ENCODE measurements around the gene MRGPRX3.

MRGPRX3 gene

GRCh38 chr11:18135308-18135707 is 2.9 kb downstream of the MRGPRX3 start:
- no peak for TF ChIP-seq CTCF (IDR thresholded peaks at IDR 0.05; ENCODE audit: borderline replicate concordance, insufficient read depth, low read depth, low read length)

GRCh38 chr11:18137186-18137800 is 4.9 kb downstream of the MRGPRX3 start:
- TF ChIP-seq CTCF (IDR thresholded peaks at IDR 0.05; ENCODE audit: borderline replicate concordance, insufficient read depth, low read depth, low read length): no peak
- H3K4me3 ChIP-seq (ENCODE audit: low read depth, low read length): no peak overlapping the region

More at GRCh38 chr11:18135308-18135707, 2.9 kb downstream of the MRGPRX3 start:
- no peak overlapping the region for H3K4me3 ChIP-seq (ENCODE audit: low read depth, low read length)

DNA sequence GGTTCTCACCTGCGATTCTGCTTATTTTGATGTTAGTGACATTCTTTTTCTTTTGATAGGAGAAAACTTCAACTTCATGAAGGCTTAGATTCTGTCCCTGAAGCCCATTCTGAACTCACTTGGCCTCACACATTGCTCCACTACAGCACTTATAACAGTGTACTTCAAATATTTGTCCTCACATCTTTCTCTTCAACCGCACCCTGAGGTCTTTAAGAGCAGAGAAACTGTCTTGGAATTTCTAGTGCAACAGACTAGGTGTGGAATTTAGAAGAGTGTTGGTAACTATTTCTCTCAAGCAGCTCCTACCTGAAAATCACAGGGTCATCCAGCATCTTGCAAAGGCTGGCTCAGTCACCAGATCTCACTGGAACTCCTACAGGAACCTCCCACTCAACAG is 7.8 kb downstream of the MRGPRX3 start:
- TF ChIP-seq CTCF (IDR thresholded peaks at IDR 0.05; ENCODE audit: borderline replicate concordance, insufficient read depth, low read depth, low read length): no peak
- no peak overlapping the region for H3K4me3 ChIP-seq (ENCODE audit: low read depth, low read length)

DNA sequence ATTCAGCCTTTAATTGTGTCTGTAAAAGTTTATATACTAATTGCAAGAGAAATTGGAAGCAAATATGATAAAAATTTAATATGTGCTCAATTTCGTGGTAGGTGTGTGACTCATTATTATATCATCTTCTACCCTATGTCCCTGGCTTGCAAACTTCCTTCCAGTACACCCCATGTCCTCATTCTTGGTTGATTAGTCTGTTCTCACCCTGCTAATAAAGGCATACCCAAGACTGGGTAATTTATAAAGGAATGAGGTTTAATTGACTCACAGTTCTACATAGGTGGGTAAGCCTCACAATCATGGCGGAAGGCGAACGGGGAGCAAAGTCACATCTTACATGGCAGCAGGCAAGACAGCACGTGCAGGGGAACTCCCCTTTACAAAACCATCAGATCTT is 11.9 kb downstream of the MRGPRX3 start:
- no peak for TF ChIP-seq CTCF (IDR thresholded peaks at IDR 0.05; ENCODE audit: borderline replicate concordance, insufficient read depth, low read depth, low read length)
- H3K4me3 ChIP-seq (ENCODE audit: low read depth, low read length): no peak overlapping the region

- no peak for TF ChIP-seq CTCF (IDR thresholded peaks at IDR 0.05; ENCODE audit: borderline replicate concordance, insufficient read depth, low read depth, low read length)
- H3K4me3 ChIP-seq (ENCODE audit: low read depth, low read length): no peak overlapping the region
These were observed 12.7 kb downstream of the MRGPRX3 start for GRCh38 chr11:18145025-18145424.

- H3K4me3 ChIP-seq (ENCODE audit: low read depth, low read length): no peak overlapping the region
- no peak for TF ChIP-seq CTCF (IDR thresholded peaks at IDR 0.05; ENCODE audit: borderline replicate concordance, insufficient read depth, low read depth, low read length)
These were observed 13.5 kb downstream of the MRGPRX3 start for GRCh38 chr11:18145837-18146236.

DNA sequence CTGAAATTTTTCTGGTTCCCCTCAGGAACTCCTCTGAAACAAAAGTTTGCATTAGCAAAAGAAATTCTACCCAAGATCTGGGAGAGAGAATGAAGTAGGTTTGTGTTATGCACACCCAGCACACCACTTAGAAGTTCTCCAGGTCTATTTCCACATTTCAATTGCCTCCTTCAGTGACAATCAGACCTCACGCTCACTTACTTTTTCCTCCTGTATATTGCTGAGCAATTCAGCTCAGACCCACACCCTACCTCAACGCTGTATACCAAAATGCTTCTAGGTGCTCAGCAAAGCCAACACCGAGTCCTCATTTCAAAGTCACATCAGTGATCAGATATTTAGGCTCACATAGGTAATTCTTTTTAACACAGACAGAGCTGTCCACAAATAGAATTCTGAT is 19.2 kb downstream of the MRGPRX3 start:
- TF ChIP-seq CTCF (IDR thresholded peaks at IDR 0.05; ENCODE audit: borderline replicate concordance, insufficient read depth, low read depth, low read length): no peak
- no peak overlapping the region for H3K4me3 ChIP-seq (ENCODE audit: low read depth, low read length)

Data from GM12875 (cell line).